ENCODE results near the gene SAMD8. TPM values are rescaled to one million over a fixed set of nuclear protein-coding genes. Genes with fewer than 3 reads are reported as not detected.

The SAMD8 gene
- total RNA-seq, 1 experiment from 2014 or later = 17.1 TPM

DNA sequence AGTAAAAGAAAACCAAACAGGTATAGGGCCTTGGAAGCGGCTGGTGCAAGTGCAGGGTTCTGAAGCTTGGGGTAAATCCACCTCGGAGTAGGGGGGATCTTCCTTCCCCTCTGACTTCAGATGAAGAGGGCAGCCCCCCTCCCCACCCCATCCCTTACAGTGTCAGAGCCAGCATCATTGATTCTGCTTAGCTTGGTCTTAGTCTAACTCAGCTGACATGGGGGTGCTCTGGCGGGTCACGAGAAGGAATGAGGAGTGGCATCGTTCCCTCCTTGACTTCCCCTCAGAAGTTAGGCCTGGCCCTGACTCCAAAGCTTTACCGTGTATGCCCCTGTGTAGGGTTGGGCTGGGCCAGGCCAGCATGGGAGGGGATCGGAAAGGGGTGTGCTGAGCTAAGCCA is 44.2 kb upstream of the SAMD8 start:
- no peak overlapping the region for H3K4me3 ChIP-seq (ENCODE audit: low read depth, low read length, poor library complexity, severe bottlenecking)
- DNase-seq (ENCODE audit: low spot score) = no peak
- no peak for TF ChIP-seq EZH2 (IDR thresholded peaks at IDR 0.05; ENCODE audit: borderline replicate concordance, low read depth, low read length, poor library complexity, severe bottlenecking)
- TF ChIP-seq, protein P1, sequence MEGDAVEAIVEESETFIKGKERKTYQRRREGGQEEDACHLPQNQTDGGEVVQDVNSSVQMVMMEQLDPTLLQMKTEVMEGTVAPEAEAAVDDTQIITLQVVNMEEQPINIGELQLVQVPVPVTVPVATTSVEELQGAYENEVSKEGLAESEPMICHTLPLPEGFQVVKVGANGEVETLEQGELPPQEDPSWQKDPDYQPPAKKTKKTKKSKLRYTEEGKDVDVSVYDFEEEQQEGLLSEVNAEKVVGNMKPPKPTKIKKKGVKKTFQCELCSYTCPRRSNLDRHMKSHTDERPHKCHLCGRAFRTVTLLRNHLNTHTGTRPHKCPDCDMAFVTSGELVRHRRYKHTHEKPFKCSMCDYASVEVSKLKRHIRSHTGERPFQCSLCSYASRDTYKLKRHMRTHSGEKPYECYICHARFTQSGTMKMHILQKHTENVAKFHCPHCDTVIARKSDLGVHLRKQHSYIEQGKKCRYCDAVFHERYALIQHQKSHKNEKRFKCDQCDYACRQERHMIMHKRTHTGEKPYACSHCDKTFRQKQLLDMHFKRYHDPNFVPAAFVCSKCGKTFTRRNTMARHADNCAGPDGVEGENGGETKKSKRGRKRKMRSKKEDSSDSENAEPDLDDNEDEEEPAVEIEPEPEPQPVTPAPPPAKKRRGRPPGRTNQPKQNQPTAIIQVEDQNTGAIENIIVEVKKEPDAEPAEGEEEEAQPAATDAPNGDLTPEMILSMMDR (conservative IDR thresholded peaks at IDR 0.05; ENCODE audit: low read depth, low read length) = no peak
- BruUV-seq (replicated peaks) = no TSS peak
- no peaks in the 10 kb centered on the region for H3K9me3 ChIP-seq (ENCODE audit: low read depth, low read length, poor library complexity, severe bottlenecking)
- H3K4me1 ChIP-seq (ENCODE audit: insufficient read depth, low read length, poor library complexity, severe bottlenecking) = peaks cover 9% of the 10 kb centered on the region
- POLR2A ChIA-PET (ENCODE audit: low non-redundant PET) = no interaction called here
- CTCF ChIA-PET = no interaction called here
- no peaks in the 10 kb centered on the region for H3K27me3 ChIP-seq (replicated peaks; ENCODE audit: insufficient read depth, low read depth, low read length, poor library complexity)
- no peak overlapping the region for H3K27ac ChIP-seq (ENCODE audit: low read depth, low read length, poor library complexity, severe bottlenecking)
- H3K36me3 ChIP-seq (ENCODE audit: insufficient read depth, low read length, poor library complexity, severe bottlenecking) = no peaks in the 10 kb centered on the region
- intact Hi-C loops (cut with micrococcal nuclease; ENCODE audit: unreplicated experiment) = no loop called here

DNA sequence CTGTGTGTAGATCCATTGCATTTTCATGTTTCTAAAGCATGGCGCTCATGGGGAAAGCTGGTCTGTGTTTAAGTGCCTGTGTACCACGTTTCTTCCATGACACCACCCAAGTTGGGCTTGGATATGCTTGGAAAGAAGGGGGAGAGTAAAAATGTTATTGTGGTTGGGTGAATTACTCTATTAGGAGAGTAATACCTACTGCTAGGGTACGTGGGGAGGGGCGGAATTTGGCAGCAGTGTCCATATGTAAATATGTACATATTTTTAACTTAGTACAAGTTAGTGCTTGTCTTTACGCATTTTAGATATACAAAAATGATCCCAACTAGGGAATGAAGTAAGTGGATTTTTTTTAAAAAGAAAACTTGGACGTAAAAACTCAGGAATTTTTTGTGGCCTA is 42.9 kb upstream of the SAMD8 start:
- H3K27ac ChIP-seq (ENCODE audit: low read depth, low read length, poor library complexity, severe bottlenecking) = no peak overlapping the region
- intact Hi-C loops (cut with micrococcal nuclease; ENCODE audit: unreplicated experiment) = no loop called here
- H3K4me1 ChIP-seq (ENCODE audit: insufficient read depth, low read length, poor library complexity, severe bottlenecking) = peaks cover 9% of the 10 kb centered on the region
- H3K27me3 ChIP-seq (replicated peaks; ENCODE audit: insufficient read depth, low read depth, low read length, poor library complexity) = no peaks in the 10 kb centered on the region
- ChIA-PET CTCF (no interaction called here), POLR2A (ENCODE audit: low non-redundant PET) (no interaction called here)
- H3K9me3 ChIP-seq (ENCODE audit: low read depth, low read length, poor library complexity, severe bottlenecking) = no peaks in the 10 kb centered on the region
- no peaks in the 10 kb centered on the region for H3K36me3 ChIP-seq (ENCODE audit: insufficient read depth, low read length, poor library complexity, severe bottlenecking)
- no TSS peak for BruUV-seq (replicated peaks)
- no peak for DNase-seq (ENCODE audit: low spot score)
- no peak for TF ChIP-seq EZH2 (IDR thresholded peaks at IDR 0.05; ENCODE audit: borderline replicate concordance, low read depth, low read length, poor library complexity, severe bottlenecking)
- TF ChIP-seq, protein P1 (conservative IDR thresholded peaks at IDR 0.05; ENCODE audit: low read depth, low read length) = no peak
- no peak overlapping the region for H3K4me3 ChIP-seq (ENCODE audit: low read depth, low read length, poor library complexity, severe bottlenecking)

DNA sequence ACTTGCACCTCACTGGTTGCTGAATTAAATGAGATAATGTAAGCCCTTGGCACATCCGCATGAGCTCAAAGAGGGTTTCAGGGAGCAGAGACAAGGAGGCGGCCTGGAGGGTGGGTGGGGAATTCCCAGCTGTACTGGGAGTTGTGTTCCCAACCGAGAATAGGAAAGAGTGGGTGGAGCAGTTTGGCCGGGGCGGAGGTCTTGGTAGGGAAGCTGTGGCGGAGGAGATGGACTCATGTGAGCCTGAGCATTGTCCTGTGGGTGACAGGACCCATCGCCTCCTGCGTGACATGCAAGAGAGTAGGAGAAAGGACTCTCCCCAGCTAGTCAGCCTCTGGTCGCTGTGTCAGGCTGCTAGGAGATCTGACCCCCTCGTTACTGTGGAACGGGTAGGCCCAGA is 41.0 kb upstream of the SAMD8 start:
- TF ChIP-seq, protein P1 (conservative IDR thresholded peaks at IDR 0.05; ENCODE audit: low read depth, low read length) = no peak
- no peak for TF ChIP-seq EZH2 (IDR thresholded peaks at IDR 0.05; ENCODE audit: borderline replicate concordance, low read depth, low read length, poor library complexity, severe bottlenecking)
- H3K4me3 ChIP-seq (ENCODE audit: low read depth, low read length, poor library complexity, severe bottlenecking) = no peak overlapping the region
- H3K9me3 ChIP-seq (ENCODE audit: low read depth, low read length, poor library complexity, severe bottlenecking) = no peaks in the 10 kb centered on the region
- H3K27me3 ChIP-seq (replicated peaks; ENCODE audit: insufficient read depth, low read depth, low read length, poor library complexity) = no peaks in the 10 kb centered on the region
- DNase-seq (ENCODE audit: low spot score) = no peak
- no peaks in the 10 kb centered on the region for H3K36me3 ChIP-seq (ENCODE audit: insufficient read depth, low read length, poor library complexity, severe bottlenecking)
- intact Hi-C loops (cut with micrococcal nuclease; ENCODE audit: unreplicated experiment) = no loop called here
- POLR2A ChIA-PET (ENCODE audit: low non-redundant PET) = no interaction called here
- no peak overlapping the region for H3K27ac ChIP-seq (ENCODE audit: low read depth, low read length, poor library complexity, severe bottlenecking)
- BruUV-seq (replicated peaks) = no TSS peak
- peaks cover 9% of the 10 kb centered on the region for H3K4me1 ChIP-seq (ENCODE audit: insufficient read depth, low read length, poor library complexity, severe bottlenecking)
- CTCF ChIA-PET = interaction anchor here (0.6 to 0.7 kb wide), 2 partner anchors 113 to 726 kb away, joined by 3 read pairs; no protein-coding TSS in a partner anchor
